HAP-1 (cell line): ENCODE results near the gene FAM110A.

Experiments
- DNase-seq, 2 experiments: peaks; one replicate each; pipeline ENCODE4 v3.0.0-alpha.2; 2016 to 2020; ENCODE audit warnings: low spot score in 2 of 2
- H3K27me3 ChIP-seq: fragments of 250-450 bp; sonication (Bioruptor Pico); 2 replicates; pipeline ENCODE4 v1.5.1; 2020; ENCODE audit warnings: low read depth, mild to moderate bottlenecking, moderate library complexity
- H3K36me3 ChIP-seq: fragments of 250-450 bp; sonication (Bioruptor Pico); replicated peaks from 2 replicates; pipeline ENCODE4 v1.5.1; 2020; ENCODE audit warnings: mild to moderate bottlenecking
- H3K4me1 ChIP-seq: fragments of 250-450 bp; sonication (Bioruptor Pico); 2 replicates; pipeline ENCODE4 v1.5.1; 2020; ENCODE audit warnings: mild to moderate bottlenecking
- H3K4me3 ChIP-seq: fragments of 250-450 bp; sonication (Bioruptor Pico); 2 replicates; pipeline ENCODE4 v1.5.1; 2020; ENCODE audit warnings: mild to moderate bottlenecking, moderate library complexity
- H3K9me3 ChIP-seq: fragments of 250-450 bp; sonication (Bioruptor Pico); 2 replicates; pipeline ENCODE4 v1.5.1; 2020; ENCODE audit warnings: mild to moderate bottlenecking, moderate library complexity
- in situ Hi-C: fragments of 300-500 bp; cut with MboI; formaldehyde crosslinking; loops from 3 replicates; pipeline ENCODE4 v1.14.3; 2020; ENCODE audit warnings: low sequenced_read_pairs, inconsistent platforms, mixed read lengths

Gene FAM110A

GRCh38 chr20:815914-816606 lies 17.5 kb upstream of the FAM110A start:
- H3K4me3 ChIP-seq: no peak overlapping the region
- H3K36me3 ChIP-seq: no peaks in the 10 kb centered on the region
- no peaks in the 10 kb centered on the region for H3K4me1 ChIP-seq
- DNase-seq: peak; percentile 64 to 75
- H3K27me3 ChIP-seq: no peaks in the 10 kb centered on the region; the same call in 1 of the 2 replicates
- H3K9me3 ChIP-seq: no peaks in the 10 kb centered on the region
- in situ Hi-C loops: loop anchor here (5.0 to 10.0 kb wide), 3 partner anchors 141 to 396 kb away; no protein-coding TSS in a partner anchor

- Histone ChIP-seq H3K36me3 (no peaks in the 10 kb centered on the region), H3K4me1 (no peaks in the 10 kb centered on the region), H3K27me3 (no peaks in the 10 kb centered on the region; the same call in 1 of the 2 replicates), H3K4me3 (no peak overlapping the region), H3K9me3 (no peaks in the 10 kb centered on the region)
- DNase-seq: no peak
- in situ Hi-C loops: loop anchor here (5.0 to 10.0 kb wide), 3 partner anchors 139 to 394 kb away; no protein-coding TSS in a partner anchor
Measured at GRCh38 chr20:818001-818664, 15.4 kb upstream of the FAM110A start.

- no peaks in the 10 kb centered on the region; the same call in 1 of the 2 replicates for H3K27me3 ChIP-seq
- no peaks in the 10 kb centered on the region for H3K4me1 ChIP-seq
- DNase-seq: no peak
- H3K9me3 ChIP-seq: no peaks in the 10 kb centered on the region
- no peak overlapping the region for H3K4me3 ChIP-seq
- H3K36me3 ChIP-seq: no peaks in the 10 kb centered on the region
- in situ Hi-C loops: loop anchor here (5.0 to 10.0 kb wide), 3 partner anchors 138 to 392 kb away; no protein-coding TSS in a partner anchor
Measured at GRCh38 chr20:819680-820322, 13.7 kb upstream of the FAM110A start.

GRCh38 chr20:820323-820953 lies 13.1 kb upstream of the FAM110A start:
- in situ Hi-C loops: no loop called here
- DNase-seq: no peak
- Histone ChIP-seq H3K4me3 (no peak overlapping the region), H3K4me1 (no peaks in the 10 kb centered on the region), H3K27me3 (no peaks in the 10 kb centered on the region; the same call in 1 of the 2 replicates), H3K9me3 (no peaks in the 10 kb centered on the region), H3K36me3 (no peaks in the 10 kb centered on the region)

GRCh38 chr20:821046-821730 lies 12.3 kb upstream of the FAM110A start:
- in situ Hi-C loops: no loop called here
- Histone ChIP-seq H3K4me3 (no peak overlapping the region), H3K4me1 (no peaks in the 10 kb centered on the region), H3K9me3 (no peaks in the 10 kb centered on the region), H3K27me3 (no peaks in the 10 kb centered on the region), H3K36me3 (no peaks in the 10 kb centered on the region)
- DNase-seq: no peak

- no peak for DNase-seq
- no peaks in the 10 kb centered on the region for H3K4me1 ChIP-seq
- in situ Hi-C loops: no loop called here
- no peaks in the 10 kb centered on the region for H3K9me3 ChIP-seq
- no peak overlapping the region for H3K4me3 ChIP-seq
- no peaks in the 10 kb centered on the region for H3K27me3 ChIP-seq
- no peaks in the 10 kb centered on the region for H3K36me3 ChIP-seq
Measured at GRCh38 chr20:821731-822065, 11.8 kb upstream of the FAM110A start.

GRCh38 chr20:822651-823573 lies 10.6 kb upstream of the FAM110A start:
- no peaks in the 10 kb centered on the region for H3K36me3 ChIP-seq
- H3K9me3 ChIP-seq: no peaks in the 10 kb centered on the region
- DNase-seq: no peak
- H3K4me1 ChIP-seq: no peaks in the 10 kb centered on the region
- H3K27me3 ChIP-seq: no peaks in the 10 kb centered on the region
- in situ Hi-C loops: no loop called here
- no peak overlapping the region for H3K4me3 ChIP-seq

- DNase-seq: no peak
- in situ Hi-C loops: no loop called here
- Histone ChIP-seq H3K4me3 (no peak overlapping the region), H3K36me3 (no peaks in the 10 kb centered on the region), H3K27me3 (no peaks in the 10 kb centered on the region), H3K9me3 (no peaks in the 10 kb centered on the region), H3K4me1 (no peaks in the 10 kb centered on the region)
Measured at GRCh38 chr20:823574-823902, 10.0 kb upstream of the FAM110A start.

GRCh38 chr20:824490-824889 lies 9.0 kb upstream of the FAM110A start:
- Histone ChIP-seq H3K9me3 (no peaks in the 10 kb centered on the region), H3K4me1 (no peaks in the 10 kb centered on the region), H3K36me3 (no peaks in the 10 kb centered on the region), H3K27me3 (no peaks in the 10 kb centered on the region), H3K4me3 (no peak overlapping the region)
- in situ Hi-C loops: no loop called here
- no peak for DNase-seq

GRCh38 chr20:824916-825315 lies 8.6 kb upstream of the FAM110A start:
- no peak for DNase-seq
- Histone ChIP-seq H3K4me3 (no peak overlapping the region), H3K9me3 (no peaks in the 10 kb centered on the region), H3K4me1 (no peaks in the 10 kb centered on the region), H3K27me3 (no peaks in the 10 kb centered on the region), H3K36me3 (no peaks in the 10 kb centered on the region)
- in situ Hi-C loops: no loop called here

GRCh38 chr20:825710-826421 lies 7.6 kb upstream of the FAM110A start:
- H3K27me3 ChIP-seq: no peaks in the 10 kb centered on the region
- no peaks in the 10 kb centered on the region for H3K9me3 ChIP-seq
- no peaks in the 10 kb centered on the region for H3K4me1 ChIP-seq
- in situ Hi-C loops: no loop called here
- no peaks in the 10 kb centered on the region for H3K36me3 ChIP-seq
- DNase-seq: no peak
- no peak overlapping the region for H3K4me3 ChIP-seq

- Histone ChIP-seq H3K4me3 (no peak overlapping the region), H3K9me3 (no peaks in the 10 kb centered on the region), H3K36me3 (no peaks in the 10 kb centered on the region), H3K27me3 (no peaks in the 10 kb centered on the region), H3K4me1 (no peaks in the 10 kb centered on the region)
- DNase-seq: no peak
- in situ Hi-C loops: no loop called here
Measured at GRCh38 chr20:826695-827323, 6.7 kb upstream of the FAM110A start.
